Tibial nerve (tissue), 3 donors: ENCODE data around the gene ARID3A.

Experiments
- POLR2A ChIP-seq, 2 donors: fragments of 450-650 bp; IDR thresholded peaks; one replicate each; pipeline ENCODE4 v1.6.1; 2017; ENCODE audit warnings: antibody characterized with exemption in 2 of 2, mild to moderate bottlenecking in 2 of 2, moderate library complexity in 2 of 2
- TF ChIP-seq, protein P1 (sequence below), 5 experiments: fragments of 200-600 bp in 3 of 5; fragments of 450-650 bp in 2 of 5; sonication (generic) in 3 of 5; IDR thresholded peaks; one replicate each; pipeline ENCODE4 v1.5.1; 2016 to 2019; ENCODE audit warnings: antibody characterized with exemption in 5 of 5, mild to moderate bottlenecking in 3 of 5, moderate library complexity in 2 of 5

DNA sequence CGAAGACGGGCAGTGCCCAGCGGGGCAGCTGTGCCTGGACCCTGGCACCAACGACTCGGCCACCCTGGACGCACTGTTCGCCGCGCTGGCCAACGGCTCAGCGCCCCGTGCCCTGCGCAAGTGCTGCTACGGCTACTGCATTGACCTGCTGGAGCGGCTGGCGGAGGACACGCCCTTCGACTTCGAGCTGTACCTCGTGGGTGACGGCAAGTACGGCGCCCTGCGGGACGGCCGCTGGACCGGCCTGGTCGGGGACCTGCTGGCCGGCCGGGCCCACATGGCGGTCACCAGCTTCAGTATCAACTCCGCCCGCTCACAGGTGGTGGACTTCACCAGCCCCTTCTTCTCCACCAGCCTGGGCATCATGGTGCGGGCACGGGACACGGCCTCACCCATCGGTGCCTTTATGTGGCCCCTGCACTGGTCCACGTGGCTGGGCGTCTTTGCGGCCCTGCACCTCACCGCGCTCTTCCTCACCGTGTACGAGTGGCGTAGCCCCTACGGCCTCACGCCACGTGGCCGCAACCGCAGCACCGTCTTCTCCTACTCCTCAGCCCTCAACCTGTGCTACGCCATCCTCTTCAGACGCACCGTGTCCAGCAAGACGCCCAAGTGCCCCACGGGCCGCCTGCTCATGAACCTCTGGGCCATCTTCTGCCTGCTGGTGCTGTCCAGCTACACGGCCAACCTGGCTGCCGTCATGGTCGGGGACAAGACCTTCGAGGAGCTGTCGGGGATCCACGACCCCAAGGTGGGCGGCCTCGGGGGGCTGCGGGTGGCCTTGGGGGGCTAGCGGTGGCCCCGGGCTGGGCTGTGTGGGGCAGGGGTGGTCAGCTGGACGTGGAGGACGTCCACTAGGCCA lies 79.2 kb downstream of the ARID3A start:
- no peak for TF ChIP-seq POLR2A (IDR thresholded peaks at IDR 0.05)
- TF ChIP-seq, protein P1, sequence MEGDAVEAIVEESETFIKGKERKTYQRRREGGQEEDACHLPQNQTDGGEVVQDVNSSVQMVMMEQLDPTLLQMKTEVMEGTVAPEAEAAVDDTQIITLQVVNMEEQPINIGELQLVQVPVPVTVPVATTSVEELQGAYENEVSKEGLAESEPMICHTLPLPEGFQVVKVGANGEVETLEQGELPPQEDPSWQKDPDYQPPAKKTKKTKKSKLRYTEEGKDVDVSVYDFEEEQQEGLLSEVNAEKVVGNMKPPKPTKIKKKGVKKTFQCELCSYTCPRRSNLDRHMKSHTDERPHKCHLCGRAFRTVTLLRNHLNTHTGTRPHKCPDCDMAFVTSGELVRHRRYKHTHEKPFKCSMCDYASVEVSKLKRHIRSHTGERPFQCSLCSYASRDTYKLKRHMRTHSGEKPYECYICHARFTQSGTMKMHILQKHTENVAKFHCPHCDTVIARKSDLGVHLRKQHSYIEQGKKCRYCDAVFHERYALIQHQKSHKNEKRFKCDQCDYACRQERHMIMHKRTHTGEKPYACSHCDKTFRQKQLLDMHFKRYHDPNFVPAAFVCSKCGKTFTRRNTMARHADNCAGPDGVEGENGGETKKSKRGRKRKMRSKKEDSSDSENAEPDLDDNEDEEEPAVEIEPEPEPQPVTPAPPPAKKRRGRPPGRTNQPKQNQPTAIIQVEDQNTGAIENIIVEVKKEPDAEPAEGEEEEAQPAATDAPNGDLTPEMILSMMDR (IDR thresholded peaks at IDR 0.05), result no peak
